Tibial nerve (tissue), 4 donors: Measurements from ENCODE around the gene NLRP14. TPM values are rescaled to one million over a fixed set of nuclear protein-coding genes. Genes with fewer than 3 reads are reported as not detected.

ENCODE experiments used
- DNase-seq, 2 donors: peaks; one replicate each; pipeline ENCODE4 v3.0.0-alpha.2; 2019; ENCODE audit warnings: low spot score in 2 of 2
- H3K27ac ChIP-seq, 4 donors: fragments of 200-600 bp; sonication (generic) in 3 of 4; one replicate each; pipeline ENCODE4 v1.5.1; 2017 to 2019; ENCODE audit warnings: mild to moderate bottlenecking in 1 of 4
- H3K27me3 ChIP-seq, 2 donors: fragments of 200-600 bp; sonication (generic) in 1 of 2; one replicate each; pipeline versions ENCODE4 v1.5.1 to v1.6.0; 2017 to 2019
- H3K36me3 ChIP-seq, 3 donors: fragments of 200-600 bp; sonication (generic); one replicate each; pipeline ENCODE4 v1.5.1; 2018 to 2019
- H3K4me1 ChIP-seq, 4 donors: fragments of 200-600 bp; sonication (generic) in 3 of 4; one replicate each; pipeline ENCODE4 v1.5.1; 2017 to 2019
- H3K4me3 ChIP-seq, 4 donors: fragments of 200-600 bp; sonication (generic) in 3 of 4; one replicate each; pipeline ENCODE4 v1.5.1; 2017 to 2019; ENCODE audit warnings: mild to moderate bottlenecking in 1 of 4, moderate library complexity in 1 of 4
- H3K9me3 ChIP-seq, 4 donors: fragments of 200-600 bp; sonication (generic) in 3 of 4; one replicate each; pipeline ENCODE4 v1.5.1; 2017 to 2019
- EP300 ChIP-seq, 2 donors: sonication (generic); formaldehyde crosslinking; IDR thresholded peaks; one replicate each; pipeline ENCODE4 v1.6.1; 2017; ENCODE audit warnings: antibody characterized with exemption in 2 of 2, mild to moderate bottlenecking in 1 of 2
- POLR2A ChIP-seq, 2 donors: fragments of 450-650 bp; IDR thresholded peaks; one replicate each; pipeline ENCODE4 v1.6.1; 2017; ENCODE audit warnings: antibody characterized with exemption in 2 of 2, mild to moderate bottlenecking in 2 of 2, moderate library complexity in 2 of 2
- WGBS, 2 donors: methylation state at CpG; one replicate each; pipeline ENCODE4 v1.1.5; 2018; 5-methylcytosine and 5-hydroxymethylcytosine counted together
- total RNA-seq, 4 donors: library from RNA; depleted of rRNA; stranded (reverse); fragments of >200 nt; gene quantifications; one replicate each; pipeline ENCODE4 v1.1.0, GENCODE V29; 2016
- TF ChIP-seq, protein P1 (sequence below), 5 experiments: fragments of 200-600 bp in 3 of 5; fragments of 450-650 bp in 2 of 5; sonication (generic) in 3 of 5; IDR thresholded peaks; one replicate each; pipeline ENCODE4 v1.5.1; 2016 to 2019; ENCODE audit warnings: antibody characterized with exemption in 5 of 5, mild to moderate bottlenecking in 3 of 5, moderate library complexity in 2 of 5

Gene NLRP14
- total RNA-seq, 4 donors from 2014 or later, result 0.30 to 1.3 (median 0.59) TPM; not detected in 1

- Histone ChIP-seq H3K4me3 (no peak overlapping the region), H3K9me3 (no peaks in the 10 kb centered on the region), H3K36me3 (peaks cover 0 to 7% (median 0%) of the 10 kb centered on the region in 3 donors), H3K27ac (no peak overlapping the region), H3K27me3 (no peaks in the 10 kb centered on the region), H3K4me1 (peaks cover 0 to 14% (median 8%) of the 10 kb centered on the region in 4 donors)
- DNase-seq, result no peak
- WGBS, 2 donors, result 57 to 60% methylated on average over 1 of the region's 1 CpG
- no peak for TF ChIP-seq POLR2A (IDR thresholded peaks at IDR 0.05)
- no peak for TF ChIP-seq EP300 (IDR thresholded peaks at IDR 0.05)
- TF ChIP-seq, protein P1, sequence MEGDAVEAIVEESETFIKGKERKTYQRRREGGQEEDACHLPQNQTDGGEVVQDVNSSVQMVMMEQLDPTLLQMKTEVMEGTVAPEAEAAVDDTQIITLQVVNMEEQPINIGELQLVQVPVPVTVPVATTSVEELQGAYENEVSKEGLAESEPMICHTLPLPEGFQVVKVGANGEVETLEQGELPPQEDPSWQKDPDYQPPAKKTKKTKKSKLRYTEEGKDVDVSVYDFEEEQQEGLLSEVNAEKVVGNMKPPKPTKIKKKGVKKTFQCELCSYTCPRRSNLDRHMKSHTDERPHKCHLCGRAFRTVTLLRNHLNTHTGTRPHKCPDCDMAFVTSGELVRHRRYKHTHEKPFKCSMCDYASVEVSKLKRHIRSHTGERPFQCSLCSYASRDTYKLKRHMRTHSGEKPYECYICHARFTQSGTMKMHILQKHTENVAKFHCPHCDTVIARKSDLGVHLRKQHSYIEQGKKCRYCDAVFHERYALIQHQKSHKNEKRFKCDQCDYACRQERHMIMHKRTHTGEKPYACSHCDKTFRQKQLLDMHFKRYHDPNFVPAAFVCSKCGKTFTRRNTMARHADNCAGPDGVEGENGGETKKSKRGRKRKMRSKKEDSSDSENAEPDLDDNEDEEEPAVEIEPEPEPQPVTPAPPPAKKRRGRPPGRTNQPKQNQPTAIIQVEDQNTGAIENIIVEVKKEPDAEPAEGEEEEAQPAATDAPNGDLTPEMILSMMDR (IDR thresholded peaks at IDR 0.05), result no peak
These were observed 4.3 kb upstream of the NLRP14 start for GRCh38 chr11:7016011-7016410.

DNA sequence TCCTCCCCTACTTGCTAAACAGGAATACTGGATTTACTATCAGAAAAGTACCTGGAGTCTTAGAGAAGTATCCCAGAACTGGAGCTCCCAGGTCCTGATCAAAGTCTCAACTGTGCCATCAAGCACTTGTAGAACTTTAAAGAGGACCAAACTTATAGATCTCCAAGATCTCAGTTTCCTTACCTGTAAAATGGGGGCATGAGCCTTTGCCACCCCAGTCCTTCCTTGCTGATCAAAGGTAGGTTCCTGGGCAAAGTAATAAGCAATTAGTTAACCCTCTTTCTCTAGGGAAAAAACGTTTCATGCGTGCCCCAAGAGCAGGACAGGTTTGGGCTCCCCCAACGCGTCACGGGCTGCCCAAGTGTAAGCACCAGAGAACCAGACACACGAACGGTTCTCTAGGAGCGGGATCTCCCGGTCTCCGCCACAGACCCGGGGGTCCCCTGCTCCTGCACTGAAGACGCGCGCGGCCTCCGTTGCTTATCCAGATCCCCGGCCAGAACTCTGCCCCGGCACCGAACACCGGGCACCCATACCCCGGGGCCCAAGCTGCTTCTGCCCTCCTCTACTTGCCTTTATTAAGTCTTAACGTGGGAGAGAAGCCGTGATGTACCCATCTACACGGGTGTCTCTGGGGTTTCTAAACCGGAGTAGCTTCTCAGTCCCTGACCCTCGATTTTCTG lies 638 bp upstream of the NLRP14 start:
- Histone ChIP-seq H3K4me3 (peak overlapping the region; percentile 40 to 78 (median 61)), H3K27ac (peak overlapping the region; percentile 32 to 89 (median 82)), H3K4me1 (peaks cover 0 to 20% (median 11%) of the 10 kb centered on the region in 4 donors), H3K9me3 (no peaks in the 10 kb centered on the region), H3K36me3 (no peaks in the 10 kb centered on the region), H3K27me3 (no peaks in the 10 kb centered on the region)
- WGBS, 2 donors, result 3 to 4% methylated on average over 24 to 26 of the region's 26 CpGs
- no peak for DNase-seq
- TF ChIP-seq, protein P1 (IDR thresholded peaks at IDR 0.05), result no peak
- TF ChIP-seq EP300 (IDR thresholded peaks at IDR 0.05) (no peak), POLR2A (IDR thresholded peaks at IDR 0.05) (no peak)

GRCh38 chr11:7021318-7021717 lies 1.0 kb downstream of the NLRP14 start:
- WGBS, 2 donors, result 58 to 76% methylated on average over 5 of the region's 5 CpGs
- H3K4me3 ChIP-seq, result peak overlapping the region in 1 of 4 donors; percentile 67
- H3K36me3 ChIP-seq, result no peaks in the 10 kb centered on the region
- no peak for DNase-seq
- TF ChIP-seq, protein P1 (IDR thresholded peaks at IDR 0.05), result no peak
- no peak for TF ChIP-seq POLR2A (IDR thresholded peaks at IDR 0.05)
- no peak for TF ChIP-seq EP300 (IDR thresholded peaks at IDR 0.05)
- H3K9me3 ChIP-seq, result no peaks in the 10 kb centered on the region
- no peak overlapping the region for H3K27ac ChIP-seq
- peaks cover 0 to 20% (median 11%) of the 10 kb centered on the region in 4 donors for H3K4me1 ChIP-seq
- H3K27me3 ChIP-seq, result no peaks in the 10 kb centered on the region

GRCh38 chr11:7028141-7028540 lies 7.9 kb downstream of the NLRP14 start:
- Histone ChIP-seq H3K9me3 (no peaks in the 10 kb centered on the region), H3K27me3 (no peaks in the 10 kb centered on the region), H3K27ac (no peak overlapping the region), H3K4me1 (no peaks in the 10 kb centered on the region), H3K36me3 (no peaks in the 10 kb centered on the region), H3K4me3 (no peak overlapping the region)
- WGBS, 2 donors, result 86 to 91% methylated on average over 3 of the region's 3 CpGs
- TF ChIP-seq EP300 (IDR thresholded peaks at IDR 0.05), result no peak
- no peak for TF ChIP-seq POLR2A (IDR thresholded peaks at IDR 0.05)
- TF ChIP-seq, protein P1 (IDR thresholded peaks at IDR 0.05), result no peak
- DNase-seq, result no peak

GRCh38 chr11:7030836-7031235 lies 10.6 kb downstream of the NLRP14 start:
- Histone ChIP-seq H3K27me3 (no peaks in the 10 kb centered on the region), H3K36me3 (no peaks in the 10 kb centered on the region), H3K4me3 (no peak overlapping the region), H3K4me1 (no peaks in the 10 kb centered on the region), H3K27ac (no peak overlapping the region), H3K9me3 (no peaks in the 10 kb centered on the region)
- no peak for DNase-seq
- 85 to 86% methylated on average over 16 of the region's 16 CpGs for WGBS, 2 donors
- TF ChIP-seq EP300 (IDR thresholded peaks at IDR 0.05), result no peak
